ENCODE measurements around the gene EP300.
"Not testable (repeated sequence)": the region's sequence is repeated elsewhere in the genome, so short reads cannot be mapped to it uniquely, and the experiment has no call there.

The EP300 gene

GRCh38 chr22:41177622-41178424 is 85.4 kb downstream of the EP300 start:
- no peaks in the 10 kb centered on the region for H3K27me3 ChIP-seq (ENCODE audit: control insufficient read depth in 5 of 5, insufficient read depth in 4 of 5, low read length in 5 of 5)
- no peak overlapping the region for H3K9ac ChIP-seq (ENCODE audit: low read length in 5 of 5)
- peaks cover 0 to 8% (median 6%) of the 10 kb centered on the region in 5 donors for H3K4me1 ChIP-seq (ENCODE audit: control insufficient read depth in 5 of 5, insufficient read depth in 5 of 5, low read length in 5 of 5)
- H3K9me3 ChIP-seq (ENCODE audit: control insufficient read depth in 5 of 5, low read length in 5 of 5), result no peaks in the 10 kb centered on the region
- no peak overlapping the region for H3K27ac ChIP-seq (ENCODE audit: low read depth, low read length)
- peaks cover 19 to 73% (median 57%) of the 10 kb centered on the region in 5 donors for H3K36me3 ChIP-seq (ENCODE audit: control insufficient read depth in 5 of 5, insufficient read depth in 5 of 5, low read length in 5 of 5)
- H3K4me3 ChIP-seq (ENCODE audit: low read depth in 1 of 5, low read length in 5 of 5), result no peak overlapping the region

DNA sequence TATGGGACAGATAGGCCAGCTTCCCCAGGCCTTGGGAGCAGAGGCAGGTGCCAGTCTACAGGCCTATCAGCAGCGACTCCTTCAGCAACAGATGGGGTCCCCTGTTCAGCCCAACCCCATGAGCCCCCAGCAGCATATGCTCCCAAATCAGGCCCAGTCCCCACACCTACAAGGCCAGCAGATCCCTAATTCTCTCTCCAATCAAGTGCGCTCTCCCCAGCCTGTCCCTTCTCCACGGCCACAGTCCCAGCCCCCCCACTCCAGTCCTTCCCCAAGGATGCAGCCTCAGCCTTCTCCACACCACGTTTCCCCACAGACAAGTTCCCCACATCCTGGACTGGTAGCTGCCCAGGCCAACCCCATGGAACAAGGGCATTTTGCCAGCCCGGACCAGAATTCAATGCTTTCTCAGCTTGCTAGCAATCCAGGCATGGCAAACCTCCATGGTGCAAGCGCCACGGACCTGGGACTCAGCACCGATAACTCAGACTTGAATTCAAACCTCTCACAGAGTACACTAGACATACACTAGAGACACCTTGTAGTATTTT is 86.1 kb downstream of the EP300 start:
- Histone ChIP-seq H3K27ac (ENCODE audit: low read depth, low read length) (no peak overlapping the region), H3K36me3 (ENCODE audit: control insufficient read depth in 5 of 5, insufficient read depth in 5 of 5, low read length in 5 of 5) (peaks cover 12 to 67% (median 51%) of the 10 kb centered on the region in 5 donors), H3K4me3 (ENCODE audit: low read depth in 1 of 5, low read length in 5 of 5) (no peak overlapping the region), H3K4me1 (ENCODE audit: control insufficient read depth in 5 of 5, insufficient read depth in 5 of 5, low read length in 5 of 5) (peaks cover 0 to 8% (median 6%) of the 10 kb centered on the region in 5 donors), H3K9ac (ENCODE audit: low read length in 5 of 5) (no peak overlapping the region), H3K27me3 (ENCODE audit: control insufficient read depth in 5 of 5, insufficient read depth in 4 of 5, low read length in 5 of 5) (no peaks in the 10 kb centered on the region), H3K9me3 (ENCODE audit: control insufficient read depth in 5 of 5, low read length in 5 of 5) (no peaks in the 10 kb centered on the region)

DNA sequence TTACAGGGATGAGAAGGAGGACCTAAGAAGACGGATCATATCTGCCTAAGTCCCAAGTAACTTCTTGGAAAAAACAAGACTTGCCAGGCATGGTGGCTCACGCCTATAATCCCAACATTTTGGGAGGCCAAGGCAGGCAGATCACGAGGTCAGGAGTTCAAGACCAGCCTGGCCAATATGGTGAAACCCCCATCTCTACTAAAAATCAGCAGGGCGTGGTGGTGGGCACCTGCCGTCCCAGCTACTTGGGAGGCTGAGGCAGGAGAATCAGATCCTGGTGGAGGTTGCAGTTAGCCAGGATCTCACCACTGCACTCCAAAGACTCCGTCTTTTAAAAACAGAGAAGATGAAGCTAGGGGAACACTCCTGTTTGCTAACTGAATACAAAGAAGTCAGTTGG is 88.0 kb downstream of the EP300 start:
- H3K9ac ChIP-seq (ENCODE audit: low read length in 5 of 5); H3K27me3 ChIP-seq (ENCODE audit: control insufficient read depth in 5 of 5, insufficient read depth in 4 of 5, low read length in 5 of 5); H3K27ac ChIP-seq (ENCODE audit: low read depth, low read length); H3K9me3 ChIP-seq (ENCODE audit: control insufficient read depth in 5 of 5, low read length in 5 of 5); H3K4me1 ChIP-seq (ENCODE audit: control insufficient read depth in 5 of 5, insufficient read depth in 5 of 5, low read length in 5 of 5); H3K4me3 ChIP-seq (ENCODE audit: low read depth in 1 of 5, low read length in 5 of 5): not testable (repeated sequence)
- peaks cover 3 to 49% (median 36%) of the 10 kb centered on the region in 5 donors for H3K36me3 ChIP-seq (ENCODE audit: control insufficient read depth in 5 of 5, insufficient read depth in 5 of 5, low read length in 5 of 5)

- Histone ChIP-seq H3K9ac (ENCODE audit: low read length in 5 of 5) (no peak overlapping the region), H3K27me3 (ENCODE audit: control insufficient read depth in 5 of 5, insufficient read depth in 4 of 5, low read length in 5 of 5) (no peaks in the 10 kb centered on the region), H3K4me1 (ENCODE audit: control insufficient read depth in 5 of 5, insufficient read depth in 5 of 5, low read length in 5 of 5) (peaks cover 0 to 9% (median 8%) of the 10 kb centered on the region in 5 donors), H3K4me3 (ENCODE audit: low read depth in 1 of 5, low read length in 5 of 5) (no peak overlapping the region), H3K36me3 (ENCODE audit: control insufficient read depth in 5 of 5, insufficient read depth in 5 of 5, low read length in 5 of 5) (peaks cover 3 to 43% (median 31%) of the 10 kb centered on the region in 5 donors), H3K9me3 (ENCODE audit: control insufficient read depth in 5 of 5, low read length in 5 of 5) (no peaks in the 10 kb centered on the region), H3K27ac (ENCODE audit: low read depth, low read length) (peak overlapping the region; percentile 17)
Observed at GRCh38 chr22:41180926-41181325, 88.5 kb downstream of the EP300 start.

GRCh38 chr22:41181349-41182241 is 89.2 kb downstream of the EP300 start:
- H3K4me3 ChIP-seq (ENCODE audit: low read depth in 1 of 5, low read length in 5 of 5), result no peak overlapping the region
- H3K27me3 ChIP-seq (ENCODE audit: control insufficient read depth in 5 of 5, insufficient read depth in 4 of 5, low read length in 5 of 5), result no peaks in the 10 kb centered on the region
- peaks cover 3 to 37% (median 24%) of the 10 kb centered on the region in 5 donors for H3K36me3 ChIP-seq (ENCODE audit: control insufficient read depth in 5 of 5, insufficient read depth in 5 of 5, low read length in 5 of 5)
- peak overlapping the region; percentile 17 for H3K27ac ChIP-seq (ENCODE audit: low read depth, low read length)
- H3K9ac ChIP-seq (ENCODE audit: low read length in 5 of 5), result no peak overlapping the region
- H3K9me3 ChIP-seq (ENCODE audit: control insufficient read depth in 5 of 5, low read length in 5 of 5), result no peaks in the 10 kb centered on the region
- peaks cover 0 to 9% (median 8%) of the 10 kb centered on the region in 5 donors for H3K4me1 ChIP-seq (ENCODE audit: control insufficient read depth in 5 of 5, insufficient read depth in 5 of 5, low read length in 5 of 5)

- no peaks in the 10 kb centered on the region for H3K27me3 ChIP-seq (ENCODE audit: control insufficient read depth in 5 of 5, insufficient read depth in 4 of 5, low read length in 5 of 5)
- H3K4me1 ChIP-seq (ENCODE audit: control insufficient read depth in 5 of 5, insufficient read depth in 5 of 5, low read length in 5 of 5), result peaks cover 0 to 9% (median 4%) of the 10 kb centered on the region in 5 donors
- no peak overlapping the region for H3K9ac ChIP-seq (ENCODE audit: low read length in 5 of 5)
- H3K9me3 ChIP-seq (ENCODE audit: control insufficient read depth in 5 of 5, low read length in 5 of 5), result no peaks in the 10 kb centered on the region
- no peak overlapping the region for H3K4me3 ChIP-seq (ENCODE audit: low read depth in 1 of 5, low read length in 5 of 5)
- no peak overlapping the region for H3K27ac ChIP-seq (ENCODE audit: low read depth, low read length)
- peaks cover 0 to 10% (median 0%) of the 10 kb centered on the region in 5 donors for H3K36me3 ChIP-seq (ENCODE audit: control insufficient read depth in 5 of 5, insufficient read depth in 5 of 5, low read length in 5 of 5)
Observed at GRCh38 chr22:41184679-41185078, 92.3 kb downstream of the EP300 start.

DNA sequence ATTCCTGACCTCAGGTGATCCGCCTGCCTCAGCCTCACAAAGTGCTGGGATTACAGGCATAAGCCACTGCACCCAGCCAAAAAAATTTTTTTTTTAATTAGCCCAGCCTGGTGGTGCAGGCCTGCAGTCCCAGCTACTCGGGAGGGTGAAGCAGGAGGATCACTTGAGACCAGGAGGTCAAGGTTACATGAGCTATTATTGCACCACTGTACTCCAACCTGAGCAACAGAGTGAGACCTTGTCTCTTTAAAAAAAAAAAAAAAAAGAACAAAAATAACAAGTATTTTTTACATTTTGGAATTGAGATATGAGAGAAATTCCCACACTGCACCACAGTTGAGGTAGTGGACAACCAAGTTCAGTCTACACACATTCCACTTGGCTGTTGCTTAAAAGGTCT is 99.1 kb downstream of the EP300 start:
- Histone ChIP-seq H3K36me3 (ENCODE audit: control insufficient read depth in 5 of 5, insufficient read depth in 5 of 5, low read length in 5 of 5) (no peaks in the 10 kb centered on the region), H3K4me3 (ENCODE audit: low read depth in 1 of 5, low read length in 5 of 5) (no peak overlapping the region), H3K9me3 (ENCODE audit: control insufficient read depth in 5 of 5, low read length in 5 of 5) (no peaks in the 10 kb centered on the region), H3K9ac (ENCODE audit: low read length in 5 of 5) (no peak overlapping the region), H3K4me1 (ENCODE audit: control insufficient read depth in 5 of 5, insufficient read depth in 5 of 5, low read length in 5 of 5) (peaks cover 0 to under 1% (median 0%) of the 10 kb centered on the region in 5 donors), H3K27ac (ENCODE audit: low read depth, low read length) (no peak overlapping the region), H3K27me3 (ENCODE audit: control insufficient read depth in 5 of 5, insufficient read depth in 4 of 5, low read length in 5 of 5) (no peaks in the 10 kb centered on the region)

- Histone ChIP-seq H3K9me3 (ENCODE audit: control insufficient read depth in 5 of 5, low read length in 5 of 5) (no peaks in the 10 kb centered on the region), H3K36me3 (ENCODE audit: control insufficient read depth in 5 of 5, insufficient read depth in 5 of 5, low read length in 5 of 5) (no peaks in the 10 kb centered on the region), H3K9ac (ENCODE audit: low read length in 5 of 5) (no peak overlapping the region), H3K27me3 (ENCODE audit: control insufficient read depth in 5 of 5, insufficient read depth in 4 of 5, low read length in 5 of 5) (no peaks in the 10 kb centered on the region), H3K4me3 (ENCODE audit: low read depth in 1 of 5, low read length in 5 of 5) (no peak overlapping the region), H3K4me1 (ENCODE audit: control insufficient read depth in 5 of 5, insufficient read depth in 5 of 5, low read length in 5 of 5) (peaks cover 0 to 18% (median 17%) of the 10 kb centered on the region in 5 donors), H3K27ac (ENCODE audit: low read depth, low read length) (no peak overlapping the region)
Observed at GRCh38 chr22:41193829-41194228, 101.4 kb downstream of the EP300 start.

DNA sequence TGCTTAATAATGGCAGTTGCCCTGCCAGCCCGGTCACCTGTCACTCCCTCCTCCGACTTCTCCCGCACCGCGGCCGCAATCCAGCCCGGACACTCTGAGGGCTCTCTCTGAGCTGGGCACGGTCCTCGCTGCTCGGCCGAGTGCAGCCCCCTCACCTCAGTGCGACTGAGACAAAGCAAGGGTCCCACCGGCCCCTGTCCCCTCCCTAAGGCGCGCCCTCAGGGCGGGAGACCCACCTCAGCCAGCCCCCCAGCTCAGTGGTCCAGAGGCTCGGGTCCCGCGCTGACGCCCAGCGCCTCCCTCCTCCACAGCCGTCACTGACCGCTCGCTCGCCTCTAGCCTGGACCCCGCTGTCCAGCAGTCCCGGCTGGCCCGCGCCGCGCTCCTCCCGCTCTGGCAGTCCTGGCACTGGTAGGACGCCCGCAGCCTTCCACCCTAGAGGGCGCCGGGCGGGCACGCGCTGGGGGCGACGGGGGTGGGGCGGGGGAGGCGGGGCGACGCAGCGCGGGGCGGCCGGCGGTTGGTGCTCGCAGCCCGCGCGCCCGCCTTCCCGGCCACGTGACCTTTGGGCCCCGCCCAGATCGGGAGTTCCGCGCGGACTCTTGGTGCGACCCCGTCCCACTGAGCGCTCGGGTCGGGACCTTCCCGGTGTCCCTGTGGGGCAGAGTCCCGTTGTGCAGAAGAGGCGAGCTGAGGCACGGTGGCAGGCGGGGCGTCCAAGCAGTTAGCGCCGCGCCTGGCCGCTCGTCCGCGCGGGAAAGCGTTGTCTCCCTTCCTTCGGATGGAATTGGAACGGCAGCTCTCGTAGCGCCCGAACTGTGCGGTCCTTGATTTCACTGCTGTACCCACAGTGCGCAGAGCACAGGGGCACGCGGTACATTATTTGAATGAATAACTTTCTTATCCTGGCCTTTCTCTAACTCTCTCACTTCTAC is 104.9 kb downstream of the EP300 start:
- no peaks in the 10 kb centered on the region for H3K36me3 ChIP-seq (ENCODE audit: control insufficient read depth in 5 of 5, insufficient read depth in 5 of 5, low read length in 5 of 5)
- no peaks in the 10 kb centered on the region for H3K27me3 ChIP-seq (ENCODE audit: control insufficient read depth in 5 of 5, insufficient read depth in 4 of 5, low read length in 5 of 5)
- H3K9ac ChIP-seq (ENCODE audit: low read length in 5 of 5), result peak overlapping the region in 4 of 5 donors; percentile 38 to 87 (median 66)
- H3K27ac ChIP-seq (ENCODE audit: low read depth, low read length), result no peak overlapping the region
- peaks cover 0 to 18% (median 17%) of the 10 kb centered on the region in 5 donors for H3K4me1 ChIP-seq (ENCODE audit: control insufficient read depth in 5 of 5, insufficient read depth in 5 of 5, low read length in 5 of 5)
- peak overlapping the region; percentile 81 to 94 (median 89) for H3K4me3 ChIP-seq (ENCODE audit: low read depth in 1 of 5, low read length in 5 of 5)
- no peaks in the 10 kb centered on the region for H3K9me3 ChIP-seq (ENCODE audit: control insufficient read depth in 5 of 5, low read length in 5 of 5)
